ENCODE results near the gene PODN. TPM values are rescaled to one million over a fixed set of nuclear protein-coding genes. Genes with fewer than 3 reads are reported as not detected.

The PODN gene
- total RNA-seq (2021; ENCODE audit: unreplicated experiment) = 0.23 TPM
- polyA plus RNA-seq (2012; ENCODE audit: insufficient read length) = 0.55 TPM
- Bru-seq, nascent RNA = percentile 7 among the genes with signal in this experiment
- percentile 13 among the genes with signal in this experiment for BruChase-seq, experiment 1, labeled RNA remaining after a 2-hour chase
- BruChase-seq, experiment 2, labeled RNA remaining after a 6-hour chase = percentile 8 among the genes with signal in this experiment
- long read RNA-seq, partial matches to known transcripts = 1 of 1 reads
- long read RNA-seq, other reads (novel, unspliced or antisense) = 0 of 1 reads

DNA sequence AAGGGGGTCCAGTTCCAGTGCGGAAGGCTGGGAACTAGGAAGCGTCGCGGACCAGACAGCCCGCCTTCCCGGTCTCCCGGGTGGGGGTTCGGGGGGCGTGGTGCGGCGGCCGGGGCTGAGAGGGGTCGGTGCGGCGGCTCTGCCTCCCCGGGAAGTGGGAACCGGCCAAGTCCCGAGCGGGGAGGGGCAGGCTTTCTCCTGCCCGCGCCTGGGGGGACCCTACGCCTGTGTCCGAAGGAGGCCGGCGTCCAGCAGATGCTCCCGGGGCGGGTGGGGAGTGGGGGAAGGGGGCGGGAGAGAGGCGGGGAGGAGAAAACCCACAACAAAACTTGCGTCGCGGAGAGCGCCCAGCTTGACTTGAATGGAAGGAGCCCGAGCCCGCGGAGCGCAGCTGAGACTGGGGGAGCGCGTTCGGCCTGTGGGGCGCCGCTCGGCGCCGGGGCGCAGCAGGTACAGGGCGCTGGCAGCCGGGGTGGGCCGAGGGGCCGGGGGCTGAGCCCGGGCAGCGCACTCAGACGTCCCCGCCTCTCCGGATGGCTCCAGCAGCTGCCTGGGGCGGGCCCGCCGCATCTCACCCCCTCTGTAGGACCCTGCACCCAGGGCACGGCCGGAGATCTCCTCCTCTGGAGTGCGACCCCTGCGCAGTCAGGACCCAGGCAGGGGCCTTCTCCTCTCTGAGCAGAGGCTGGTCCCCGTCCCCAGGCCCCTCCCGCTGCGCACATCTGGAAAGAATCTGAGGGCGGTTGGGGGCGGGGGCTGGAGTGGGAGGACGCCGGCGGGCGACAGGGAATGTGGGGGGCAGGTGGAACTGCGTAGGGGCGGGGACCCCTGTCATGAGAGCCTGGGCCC, at the start of gene PODN:
Gene PODN (plus strand): TSS at position 355 of the 849 bp plus-strand sequence. CDS start 7,643 bp downstream, outside the sequence.
- Histone ChIP-seq H3K4me3 (ENCODE audit: low read depth in 2 of 2, low read length in 2 of 2) (peak within 1 kb of the TSS in 1 of 2 experiments; percentile 11; a peak in 1 of 4 replicates), H3K27ac (ENCODE audit: low read length) (no peak within 1 kb of the TSS), H3K27me3 (ENCODE audit: control insufficient read depth, insufficient read depth, low read length) (no peaks in the 10 kb centered on the region; the same call in 1 of the 2 replicates), H3K4me1 (ENCODE audit: control insufficient read depth, insufficient read depth, low read length) (no peaks in the 10 kb centered on the region), H3K36me3 (ENCODE audit: control insufficient read depth, insufficient read depth, low read length) (no peaks in the 10 kb centered on the region), H3K9me3 (ENCODE audit: control insufficient read depth, insufficient read depth, low read depth, low read length) (no peaks in the 10 kb centered on the region)
- BruUV-seq (replicated peaks) = no TSS peak
- in situ Hi-C loops (cut with HindIII; ENCODE audit: low pct_unique_long_range_greater_than_20kb, low sequenced_read_pairs) = no loop called here
- ChIA-PET POLR2A (no interaction called here), CTCF (no interaction called here)
- DNase-seq (ENCODE audit: low read depth, low spot score) = no peak
- ATAC-seq = no peak
- intact Hi-C loops (cut with micrococcal nuclease; ENCODE audit: unreplicated experiment) = no loop called here
- TF ChIP-seq, protein P1, sequence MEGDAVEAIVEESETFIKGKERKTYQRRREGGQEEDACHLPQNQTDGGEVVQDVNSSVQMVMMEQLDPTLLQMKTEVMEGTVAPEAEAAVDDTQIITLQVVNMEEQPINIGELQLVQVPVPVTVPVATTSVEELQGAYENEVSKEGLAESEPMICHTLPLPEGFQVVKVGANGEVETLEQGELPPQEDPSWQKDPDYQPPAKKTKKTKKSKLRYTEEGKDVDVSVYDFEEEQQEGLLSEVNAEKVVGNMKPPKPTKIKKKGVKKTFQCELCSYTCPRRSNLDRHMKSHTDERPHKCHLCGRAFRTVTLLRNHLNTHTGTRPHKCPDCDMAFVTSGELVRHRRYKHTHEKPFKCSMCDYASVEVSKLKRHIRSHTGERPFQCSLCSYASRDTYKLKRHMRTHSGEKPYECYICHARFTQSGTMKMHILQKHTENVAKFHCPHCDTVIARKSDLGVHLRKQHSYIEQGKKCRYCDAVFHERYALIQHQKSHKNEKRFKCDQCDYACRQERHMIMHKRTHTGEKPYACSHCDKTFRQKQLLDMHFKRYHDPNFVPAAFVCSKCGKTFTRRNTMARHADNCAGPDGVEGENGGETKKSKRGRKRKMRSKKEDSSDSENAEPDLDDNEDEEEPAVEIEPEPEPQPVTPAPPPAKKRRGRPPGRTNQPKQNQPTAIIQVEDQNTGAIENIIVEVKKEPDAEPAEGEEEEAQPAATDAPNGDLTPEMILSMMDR (IDR thresholded peaks at IDR 0.05) = no peak
- TF ChIP-seq SIN3A (IDR thresholded peaks at IDR 0.05; ENCODE audit: borderline replicate concordance, insufficient read depth, low read depth, low read length) = no peak
- no peak for TF ChIP-seq REST (IDR thresholded peaks at IDR 0.05; ENCODE audit: insufficient read depth in 1 of 2, low read depth in 2 of 2, low read length in 1 of 2)
- TF ChIP-seq POLR2AphosphoS5 (IDR thresholded peaks at IDR 0.05; ENCODE audit: low read depth, low read length) = no peak
- no peak for TF ChIP-seq TCF7L2 (IDR thresholded peaks at IDR 0.05; ENCODE audit: low read depth, low read length)

DNA sequence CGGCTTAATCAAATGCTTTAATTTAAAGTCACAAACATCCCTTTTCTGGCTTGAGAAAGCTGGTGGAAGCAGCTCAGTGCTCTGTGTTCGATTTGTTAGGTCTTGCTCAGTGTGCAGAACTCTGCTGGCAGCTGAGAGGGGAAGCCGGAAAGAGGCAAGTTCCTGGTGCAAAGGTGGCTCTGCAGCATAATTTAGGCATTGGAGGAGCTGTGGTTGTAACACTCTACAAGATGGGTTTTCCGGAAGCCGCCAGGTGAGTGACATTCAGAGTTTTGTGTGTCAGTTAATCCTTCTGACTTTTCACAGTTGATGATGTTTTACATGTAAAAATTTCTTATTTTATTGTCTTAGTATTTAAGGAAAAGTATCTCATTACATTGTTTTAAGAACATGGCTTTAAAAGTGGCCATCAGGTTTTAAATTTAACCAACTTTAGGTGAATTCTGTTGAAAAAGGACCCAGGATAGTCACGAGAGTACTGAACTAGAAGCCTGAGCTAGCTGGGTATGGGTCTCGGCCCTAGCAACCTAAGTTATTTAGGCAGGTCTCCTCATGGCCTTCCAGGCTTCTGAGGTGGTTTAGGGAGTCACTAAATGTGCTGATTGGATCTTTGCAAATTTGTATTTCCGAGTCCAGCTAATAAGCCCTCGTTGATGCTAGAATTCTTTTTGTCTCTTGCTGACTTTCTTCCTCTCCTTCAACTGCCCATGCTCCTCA, 47.1 kb upstream of the PODN start:
- Histone ChIP-seq H3K9me3 (ENCODE audit: control insufficient read depth, insufficient read depth, low read depth, low read length) (no peaks in the 10 kb centered on the region), H3K36me3 (ENCODE audit: control insufficient read depth, insufficient read depth, low read length) (peaks cover 2% of the 10 kb centered on the region; the same call in 1 of the 2 replicates), H3K4me3 (ENCODE audit: low read depth in 2 of 2, low read length in 2 of 2) (peak overlapping the region; percentile 69 to 84), H3K4me1 (ENCODE audit: control insufficient read depth, insufficient read depth, low read length) (0 out of 2 replicates have a peak, but pooled peaks cover 2% of the 10 kb centered on the region), H3K27me3 (ENCODE audit: control insufficient read depth, insufficient read depth, low read length) (no peaks in the 10 kb centered on the region), H3K27ac (ENCODE audit: low read length) (peak overlapping the region; percentile 84)
- CTCF ChIA-PET = interaction anchor here (0.9 kb wide), 1 partner anchor 171 kb away, joined by 3 read pairs; no protein-coding TSS in a partner anchor
- BruUV-seq (replicated peaks) = TSS peak; percentile 51
- POLR2A ChIA-PET = interaction anchor here (0.6 kb wide), 1 partner anchor 521 kb away, joined by 12 read pairs; no protein-coding TSS in a partner anchor
- intact Hi-C loops (cut with micrococcal nuclease; ENCODE audit: unreplicated experiment) = no loop called here
- peak; percentile 71 for DNase-seq (ENCODE audit: low read depth, low spot score)
- peak; percentile 96 for ATAC-seq
- in situ Hi-C loops (cut with HindIII; ENCODE audit: low pct_unique_long_range_greater_than_20kb, low sequenced_read_pairs) = no loop called here
- TF ChIP-seq POLR2AphosphoS5 (IDR thresholded peaks at IDR 0.05; ENCODE audit: low read depth, low read length) (peak; percentile 60; the same call in 1 of the 2 replicates), SIN3A (IDR thresholded peaks at IDR 0.05; ENCODE audit: borderline replicate concordance, insufficient read depth, low read depth, low read length) (0 out of 2 replicates have a peak, but pooled peaks have one; percentile 56), REST (IDR thresholded peaks at IDR 0.05; ENCODE audit: insufficient read depth in 1 of 2, low read depth in 2 of 2, low read length in 1 of 2) (no peak), TCF7L2 (IDR thresholded peaks at IDR 0.05; ENCODE audit: low read depth, low read length) (peak; percentile 70)
- TF ChIP-seq, protein P1 (IDR thresholded peaks at IDR 0.05) = no peak

All from Panc1 (cell line).